H54 (cell line): Measurements from ENCODE around the gene GPR150.
"Not testable (repeated sequence)": the region's sequence is repeated elsewhere in the genome, so short reads cannot be mapped to it uniquely, and the experiment has no call there.

Experiments
- DNase-seq: peaks from one replicate; pipeline ENCODE4 v3.0.0; 2011; ENCODE audit warnings: low spot score, mixed read lengths; ENCODE audit not compliant: insufficient read length
- FAIRE-seq: peaks from 3 replicates; lab custom pipeline; 2011; peaks lifted over from hg19 to GRCh38; lab: Jason Lieb, UNC
- POLR2A ChIP-seq: IDR thresholded peaks from 2 replicates; pipeline ENCODE4 v1.6.1; 2011; ENCODE audit warnings: low read depth, mild to moderate bottlenecking, low read length

Gene GPR150

DNA sequence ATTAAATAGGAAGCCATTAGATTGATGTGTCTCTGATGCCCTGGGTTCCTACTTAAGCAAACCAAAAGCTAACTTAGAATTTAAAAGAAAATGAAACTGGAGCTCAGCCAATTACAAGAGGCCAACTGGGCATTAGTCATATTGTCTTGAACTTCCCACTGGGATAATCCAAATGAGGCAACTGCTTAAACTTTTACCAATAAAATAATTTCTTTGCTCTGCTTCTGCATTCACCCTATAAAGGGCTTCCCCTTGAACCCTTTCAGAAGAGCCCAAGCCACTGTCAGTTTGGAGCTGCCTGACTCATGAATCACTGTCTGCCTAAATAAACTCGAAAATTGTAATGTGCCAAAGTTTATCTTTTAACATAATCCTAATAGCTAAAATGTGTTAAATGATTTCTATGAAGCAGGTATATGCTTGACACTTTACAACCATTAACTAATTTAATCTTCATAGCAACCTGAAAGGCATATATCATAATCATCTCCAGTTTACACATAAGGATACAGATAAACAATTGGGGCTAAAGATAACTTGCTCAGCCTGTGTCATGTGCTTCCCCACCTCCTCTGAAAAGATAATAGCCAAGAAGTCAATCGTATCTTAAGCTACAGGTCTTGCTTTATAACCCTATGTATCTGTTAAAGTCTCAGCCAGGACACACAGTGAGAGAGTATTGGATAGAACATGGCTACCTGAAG, 11.5 kb downstream of the GPR150 start:
- no peak for TF ChIP-seq POLR2A
- FAIRE-seq (no peak), DNase-seq (no peak)

DNA sequence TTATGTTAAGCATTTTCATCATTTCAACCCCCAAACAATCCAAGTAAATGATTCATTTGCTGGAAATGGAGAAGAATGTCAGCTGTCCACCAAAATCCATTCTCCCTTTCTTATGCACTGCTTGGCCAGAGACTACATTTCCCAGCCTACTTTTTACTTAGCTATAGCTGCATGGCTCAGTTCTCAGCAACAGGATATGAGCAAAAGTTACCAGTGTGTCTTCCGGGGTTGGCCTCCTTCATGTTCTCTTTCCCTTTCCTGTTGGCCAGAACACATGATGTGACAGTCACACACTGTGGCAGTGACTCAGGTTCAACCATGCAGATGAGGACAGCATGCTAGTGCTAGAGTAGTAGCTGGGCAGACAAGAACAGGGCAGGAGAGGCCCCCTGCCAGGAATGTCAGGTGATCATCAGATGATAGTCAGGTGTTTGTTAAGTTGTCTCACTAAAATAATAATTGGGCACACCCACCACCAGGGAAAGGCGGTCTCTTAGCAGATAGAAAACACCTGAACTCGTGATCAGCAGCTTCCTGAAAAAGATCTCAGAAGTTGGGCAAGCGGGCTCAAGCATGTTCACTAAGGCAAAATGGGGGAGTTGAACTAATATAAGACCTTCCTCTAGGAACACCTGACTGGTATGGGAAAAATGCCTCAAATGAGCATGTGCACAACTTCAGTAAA, 12.2 kb downstream of the GPR150 start:
- DNase-seq = no peak
- FAIRE-seq = peak; percentile 27

DNA sequence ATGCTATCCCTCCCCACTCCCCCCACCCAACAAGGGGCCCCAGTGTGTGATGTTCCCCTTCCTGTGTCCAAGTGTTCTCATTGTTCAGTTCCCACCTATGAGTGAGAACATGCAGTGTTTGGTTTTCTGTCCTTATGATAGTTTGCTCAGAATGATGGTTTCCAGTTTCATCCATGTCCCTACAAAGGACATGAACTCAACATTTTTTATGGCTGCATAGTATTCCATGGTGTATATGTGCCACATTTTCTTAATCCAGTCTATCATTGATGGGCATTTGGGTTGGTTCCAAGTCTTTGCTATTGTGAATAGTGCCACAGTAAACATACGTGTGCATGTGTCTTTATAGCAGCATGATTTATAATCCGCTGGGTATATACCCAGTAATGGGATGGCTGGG, 13.1 kb downstream of the GPR150 start:
- DNase-seq, FAIRE-seq: not testable (repeated sequence)

More for the DNA sequence above, 12.2 kb downstream of the GPR150 start:
- TF ChIP-seq POLR2A = no peak

DNA sequence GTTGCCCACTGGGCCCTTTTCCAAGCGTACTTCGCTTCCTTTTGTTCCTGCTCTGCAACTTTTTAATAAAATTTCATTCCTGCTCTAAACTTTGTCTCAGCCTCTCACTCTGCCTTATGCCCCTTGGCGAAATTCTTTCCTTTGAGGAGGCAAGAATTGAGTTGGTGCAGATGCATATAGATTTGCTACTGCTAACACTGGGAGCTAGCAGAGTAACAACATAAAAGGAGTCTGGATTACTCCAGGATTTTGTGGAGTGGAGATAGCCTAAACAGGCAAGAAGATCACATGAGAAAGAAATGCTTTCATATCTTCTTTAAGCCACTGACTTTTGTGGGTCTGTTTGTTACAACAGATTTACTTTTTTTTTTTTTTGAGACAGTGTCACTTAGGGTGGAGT, 13.8 kb downstream of the GPR150 start:
- no peak for TF ChIP-seq POLR2A
- FAIRE-seq = no peak
- no peak for DNase-seq

DNA sequence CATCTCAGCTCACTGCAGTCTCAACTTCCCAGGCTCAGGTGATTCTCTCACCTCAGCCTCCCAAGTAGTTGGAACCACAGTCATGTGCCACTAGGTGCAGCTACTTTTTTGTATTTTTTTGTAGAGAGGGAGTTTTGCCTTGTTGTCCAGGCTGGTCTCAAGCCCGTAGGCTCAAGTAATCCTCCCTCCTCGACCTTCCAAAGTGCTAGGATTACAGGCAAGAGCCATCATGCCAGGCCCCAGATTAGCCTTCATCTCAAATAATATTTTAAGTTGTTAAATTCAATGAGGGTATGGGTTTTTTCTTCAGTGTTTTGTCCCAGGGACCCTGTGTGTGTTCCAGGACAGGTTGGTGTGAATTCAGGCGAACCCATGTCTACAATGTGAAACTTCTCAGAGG, 14.2 kb downstream of the GPR150 start:
- DNase-seq (no peak), FAIRE-seq (no peak)
- no peak for TF ChIP-seq POLR2A

DNA sequence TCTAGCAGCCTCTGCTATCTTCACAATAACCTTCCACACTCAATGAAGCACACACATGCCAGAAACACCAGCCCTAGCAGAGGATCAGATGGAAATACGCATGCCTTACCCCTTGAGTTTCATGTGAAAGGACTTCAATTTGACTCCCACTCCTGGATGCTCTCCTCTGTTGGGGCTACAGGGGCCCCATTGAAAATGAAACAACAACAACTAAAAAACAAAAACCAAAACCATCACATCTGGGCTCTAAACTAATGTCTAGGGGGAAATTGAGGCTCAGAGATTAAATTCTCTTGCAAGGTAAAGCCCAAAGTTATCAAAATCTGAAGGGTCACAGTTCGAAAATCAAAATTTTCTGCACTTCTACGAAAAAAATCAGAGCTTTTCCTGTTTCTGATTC, 18.7 kb downstream of the GPR150 start:
- no peak for FAIRE-seq

DNA sequence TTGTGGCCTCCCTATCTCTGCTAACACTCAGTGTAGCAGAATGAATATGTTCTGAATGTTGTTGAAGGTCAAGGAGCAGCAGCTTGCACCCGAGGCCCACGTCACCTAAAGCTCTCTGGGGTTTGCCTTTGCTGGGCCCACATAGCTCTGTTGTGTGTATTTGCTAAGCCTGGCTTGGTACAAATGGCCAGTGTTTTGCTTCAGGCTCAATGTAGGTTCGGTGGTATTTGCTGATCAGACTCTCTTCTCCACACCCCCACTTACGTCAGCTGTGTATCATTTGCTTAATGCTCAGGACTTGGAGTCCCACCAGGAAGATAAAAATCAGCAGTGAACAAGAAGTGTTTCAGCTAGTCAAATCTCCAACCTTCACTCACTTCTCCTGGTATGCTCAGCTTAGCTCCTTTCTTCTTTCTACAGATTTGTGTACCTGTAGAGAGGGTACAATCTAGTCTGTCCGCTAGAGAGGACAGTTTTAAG, 21.9 kb downstream of the GPR150 start:
- DNase-seq (no peak), FAIRE-seq (no peak)
- TF ChIP-seq POLR2A = no peak

More for the DNA sequence above, 18.7 kb downstream of the GPR150 start:
- no peak for DNase-seq
- TF ChIP-seq POLR2A = no peak

DNA sequence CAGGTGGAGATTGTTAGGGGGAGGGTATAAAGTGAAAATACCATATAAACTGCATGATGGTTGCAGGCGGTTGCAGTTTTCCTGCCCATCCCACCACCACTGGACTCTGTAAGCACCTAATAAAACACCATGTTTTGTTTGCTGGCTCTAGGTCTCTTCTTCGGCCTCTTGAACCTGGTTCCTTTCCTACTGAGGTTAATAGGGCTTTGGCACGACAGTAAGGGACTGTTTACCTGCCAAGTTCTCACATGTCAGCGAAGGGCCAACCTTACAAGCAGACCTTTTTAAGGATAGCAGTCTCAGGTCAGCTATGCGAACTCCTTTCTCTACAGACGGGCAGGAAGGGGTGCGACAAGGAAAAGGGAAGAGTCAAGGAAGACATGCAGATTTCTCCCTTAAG, 23.3 kb downstream of the GPR150 start:
- FAIRE-seq (no peak), DNase-seq (no peak)
- no peak for TF ChIP-seq POLR2A

DNA sequence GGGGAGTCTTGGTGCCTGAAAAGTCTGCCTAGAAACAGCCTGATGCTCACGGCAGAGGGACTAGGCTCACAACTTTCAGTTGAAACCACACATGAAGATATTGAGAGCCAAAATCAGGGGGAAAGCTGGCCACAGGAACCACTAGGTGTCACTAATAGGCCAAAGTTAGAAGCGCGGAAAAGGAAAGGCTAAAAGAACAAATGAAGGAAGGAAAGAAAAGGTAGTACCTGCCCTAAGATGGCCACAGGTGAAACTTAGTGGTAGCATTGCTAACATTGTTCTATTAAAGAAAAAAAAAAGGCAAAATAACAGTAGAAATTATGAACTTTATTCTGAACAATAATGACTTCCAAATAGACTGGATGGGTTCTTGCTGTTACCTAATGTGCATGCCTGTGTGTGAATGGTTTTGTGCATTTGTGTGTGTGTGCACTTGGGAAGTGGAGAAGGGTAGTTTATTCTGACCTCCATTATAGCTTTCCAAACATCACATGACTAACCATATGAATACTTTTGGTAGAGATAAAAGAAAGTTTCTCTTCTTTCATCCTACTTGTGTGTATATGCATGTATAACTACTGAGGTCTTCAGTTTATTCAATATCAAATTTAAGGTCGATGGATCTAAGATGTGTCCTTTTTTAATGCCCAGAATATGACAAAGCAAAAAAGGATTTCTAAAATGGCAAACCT, 24.6 kb downstream of the GPR150 start:
- DNase-seq (no peak), FAIRE-seq (no peak)

DNA sequence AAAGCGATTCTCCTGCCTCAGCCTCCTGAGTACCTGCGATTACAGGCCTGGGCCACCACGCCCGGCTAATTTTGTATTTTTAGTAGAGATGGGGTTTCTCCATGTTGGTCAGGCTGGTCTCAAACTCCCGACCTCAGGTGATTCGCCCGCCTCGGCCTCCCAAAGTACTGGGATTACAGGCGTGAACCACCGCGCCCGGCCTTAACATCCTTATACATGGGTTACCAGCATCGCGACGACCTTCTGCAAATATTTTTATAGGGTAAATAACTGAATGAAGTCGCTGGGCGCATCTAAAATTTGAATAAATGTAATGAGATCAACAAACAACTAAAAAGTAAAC, 26.3 kb downstream of the GPR150 start:
- FAIRE-seq, DNase-seq: not testable (repeated sequence)

More for the DNA sequence above, 24.6 kb downstream of the GPR150 start:
- no peak for TF ChIP-seq POLR2A

DNA sequence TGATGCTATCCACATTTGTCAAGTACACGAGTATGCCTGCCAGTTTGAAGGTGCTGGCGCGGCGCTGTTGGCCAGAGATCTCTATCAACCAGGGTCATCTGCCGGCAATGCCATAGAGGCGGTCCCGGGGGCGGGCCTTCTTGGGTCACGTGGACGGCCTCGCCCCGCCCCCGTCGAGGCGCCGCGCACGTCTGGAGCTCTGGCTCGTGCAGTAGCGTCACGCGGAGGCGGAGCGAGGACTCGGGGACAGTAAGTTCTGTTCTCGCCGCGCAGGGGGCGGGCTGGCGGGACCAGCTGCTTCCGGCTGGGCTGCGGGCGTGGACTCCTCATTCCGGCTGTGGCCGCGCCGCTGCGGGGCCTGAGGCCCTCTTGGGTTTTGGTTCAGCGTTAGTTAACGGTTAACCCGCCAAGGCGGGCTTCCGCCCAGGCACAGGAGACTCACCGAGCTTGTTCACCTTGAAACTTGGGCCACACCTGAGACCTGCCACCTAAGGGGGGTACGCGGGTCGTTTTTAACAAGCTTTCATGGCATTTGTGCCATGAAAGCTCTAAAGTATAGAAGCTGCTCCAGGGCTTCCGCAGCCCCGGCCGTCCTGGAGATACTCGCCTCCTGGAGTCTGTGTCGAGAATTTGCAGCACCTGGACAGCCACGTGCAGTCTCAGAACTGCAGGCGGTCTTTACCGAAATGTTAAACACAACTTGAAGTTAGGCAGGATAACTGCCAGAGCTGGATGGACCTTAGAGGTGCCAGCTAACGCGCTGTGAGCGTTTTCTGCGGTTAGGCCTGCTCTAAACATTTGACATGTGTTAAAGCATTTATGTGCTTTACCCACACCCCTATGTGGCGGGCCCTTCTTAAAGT, 26.9 kb downstream of the GPR150 start, which contains the start of gene RFESD:
Gene RFESD (plus strand): TSS at position 209 of the 863 bp plus-strand sequence. CDS start 5,495 bp downstream, outside the sequence.
- peak; percentile 81 for TF ChIP-seq POLR2A
- peak; percentile 85 for FAIRE-seq
- DNase-seq = peak; percentile 81

DNA sequence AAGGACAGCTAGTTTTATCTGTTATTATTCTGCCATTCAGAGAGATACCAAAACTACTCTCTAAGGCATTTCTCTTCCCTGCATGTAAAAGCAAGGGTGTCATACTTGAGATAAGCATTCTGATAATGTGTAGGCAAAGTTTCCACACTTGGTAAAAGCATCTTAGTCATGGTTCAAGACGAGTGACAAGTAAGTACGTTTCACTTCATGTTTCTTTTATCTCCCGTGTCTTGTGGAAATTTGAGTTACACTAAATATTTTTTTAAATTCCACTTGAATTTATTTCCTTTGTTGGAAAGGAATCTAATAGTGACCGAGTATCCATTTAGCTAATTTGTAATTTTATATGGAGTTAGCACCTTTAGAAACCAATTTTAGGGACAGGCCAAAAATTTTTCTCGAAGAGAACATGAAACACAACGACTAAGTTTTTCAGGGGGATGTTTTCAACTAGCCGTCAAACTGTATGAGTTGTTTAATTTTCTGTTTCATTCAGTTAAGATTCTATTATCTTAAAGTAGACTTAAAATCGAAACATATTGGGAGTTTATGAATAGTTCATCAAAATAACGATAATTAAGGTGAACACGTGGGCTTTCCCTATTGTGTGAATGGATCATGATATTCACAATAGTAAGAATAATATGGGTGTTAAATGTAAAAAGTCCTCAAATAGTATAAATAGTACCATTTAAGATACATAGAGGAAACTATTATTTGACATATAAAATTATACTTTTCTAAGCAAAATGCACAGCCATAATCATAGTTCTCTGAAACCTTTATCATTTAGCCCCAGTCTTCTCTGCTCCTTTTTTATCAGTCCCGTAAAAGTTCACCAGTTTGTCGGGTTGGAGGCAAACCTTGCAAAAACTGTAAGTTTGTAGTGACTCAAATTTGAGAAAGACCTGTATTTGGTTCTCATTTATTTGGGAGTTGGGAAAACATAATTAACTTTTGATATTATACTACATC, 28.3 kb downstream of the GPR150 start:
- DNase-seq (no peak), FAIRE-seq (peak; percentile 81)
- no peak for TF ChIP-seq POLR2A
